PC-9 (cell line): Measurements from ENCODE around the gene KRT14. TPM values are rescaled to one million over a fixed set of nuclear protein-coding genes. Genes with fewer than 3 reads are reported as not detected.
A peak's percentile ranks its signal among the peaks of the same experiment; 100 is the strongest.

ENCODE experiments used
- BruUV-seq: library from RNA; stranded (reverse); fragments of 400-500 nt; replicated peaks from 2 replicates; lab custom pipeline; 2021; lab: Mats Ljungman, UMichigan
- CTCF ChIA-PET: fragments of 300-600 bp; sonication (Branson Sonifier 250); formaldehyde crosslinking; loops from one replicate; lab custom pipeline; 2022; ENCODE audit warnings: antibody characterized with exemption; lab: Charles Lee
- POLR2A ChIA-PET: fragments of 300-600 bp; sonication (Branson Sonifier 250); formaldehyde crosslinking; loops from one replicate; lab custom pipeline; 2022; ENCODE audit warnings: antibody characterized with exemption; ENCODE audit not compliant: unreplicated experiment; lab: Charles Lee
- DNase-seq, 2 experiments: peaks; one replicate each; pipeline versions ENCODE4 v3.0.0 to v3.0.0-alpha.2; 2015 to 2022; ENCODE audit warnings: mixed read lengths in 1 of 2
- H2AFZ ChIP-seq: fragments of 200-600 bp; sonication (generic); 2 replicates; pipeline ENCODE4 v1.8.1; 2017; ENCODE audit warnings: antibody characterized with exemption
- H3F3A ChIP-seq: fragments of 200-600 bp; sonication (generic); 2 replicates; pipeline ENCODE4 v1.8.1; 2017; ENCODE audit warnings: antibody characterized with exemption, mild to moderate bottlenecking, low read depth; ENCODE audit not compliant: insufficient read depth
- H3K27ac ChIP-seq: fragments of 200-600 bp; sonication (generic); 2 replicates; pipeline ENCODE4 v1.6.1; 2016; ENCODE audit warnings: mixed run types
- H3K27me3 ChIP-seq: fragments of 200-600 bp; sonication (generic); 2 replicates; pipeline ENCODE4 v1.6.1; 2016; ENCODE audit warnings: low read depth, mixed run types; ENCODE audit not compliant: insufficient read depth
- H3K36me3 ChIP-seq: fragments of 200-600 bp; sonication (generic); 2 replicates; pipeline ENCODE4 v1.6.1; 2016; ENCODE audit warnings: low read depth, mixed run types
- H3K4me1 ChIP-seq: fragments of 200-600 bp; sonication (generic); replicated peaks from 2 replicates; pipeline ENCODE4 v1.6.1; 2016; ENCODE audit warnings: mixed run types; ENCODE audit not compliant: insufficient read depth
- H3K4me2 ChIP-seq: fragments of 200-600 bp; sonication (generic); 2 replicates; pipeline ENCODE4 v1.6.1; 2017; ENCODE audit warnings: mixed run types
- H3K4me3 ChIP-seq: fragments of 200-600 bp; sonication (generic); 2 replicates; pipeline ENCODE4 v1.6.1; 2016; ENCODE audit warnings: mixed run types
- H3K79me2 ChIP-seq: fragments of 200-600 bp; sonication (generic); 2 replicates; pipeline ENCODE4 v1.6.1; 2017; ENCODE audit warnings: low read depth, mixed run types
- H3K9me2 ChIP-seq: fragments of 200-600 bp; sonication (generic); 2 replicates; pipeline ENCODE4 v1.8.1; 2017; ENCODE audit warnings: mild to moderate bottlenecking; ENCODE audit not compliant: insufficient read depth
- H3K9me3 ChIP-seq: fragments of 200-600 bp; sonication (generic); 2 replicates; pipeline ENCODE4 v1.8.1; 2016; ENCODE audit warnings: low read depth; ENCODE audit not compliant: insufficient read depth
- H4K20me1 ChIP-seq: fragments of 200-600 bp; sonication (generic); 2 replicates; pipeline ENCODE4 v1.8.1; 2017; ENCODE audit not compliant: insufficient read depth
- CTCF ChIP-seq: fragments of 200-600 bp; sonication (generic); conservative IDR thresholded peaks from 2 replicates; pipeline ENCODE4 v1.6.1; 2017; ENCODE audit warnings: mixed run types, antibody characterized with exemption, mild to moderate bottlenecking, moderate library complexity
- EZH2 ChIP-seq: fragments of 200-600 bp; sonication (generic); IDR thresholded peaks from 2 replicates; pipeline ENCODE4 v1.8.0; 2017; ENCODE audit warnings: antibody characterized with exemption, low read depth
- intact Hi-C: fragments of 100-400 bp; cut with micrococcal nuclease; formaldehyde crosslinking; loops from one replicate; pipeline ENCODE4 v1.10.0; 2022; ENCODE audit not compliant: unreplicated experiment
- total RNA-seq: library from RNA; stranded (reverse); gene quantifications from 2 replicates; pipeline ENCODE4 v1.2.3, GENCODE V29; 2021

KRT14 gene
- total RNA-seq, 1 experiment from 2014 or later: 2.2 TPM

GRCh38 chr17:41594363-41594915, 7.7 kb upstream of the KRT14 start:
- Histone ChIP-seq H3K4me1 (peaks cover 20% of the 10 kb centered on the region), H3K27ac (no peak overlapping the region), H3K27me3 (no peaks in the 10 kb centered on the region), H3K36me3 (no peaks in the 10 kb centered on the region), H4K20me1 (no peaks in the 10 kb centered on the region), H3K9me3 (no peaks in the 10 kb centered on the region), H3K4me3 (no peak overlapping the region), H3K4me2 (peak overlapping the region; percentile 51), H3K79me2 (no peaks in the 10 kb centered on the region), H3F3A (peaks cover 8% of the 10 kb centered on the region; the same call in 1 of the 2 replicates), H3K9me2 (no peaks in the 10 kb centered on the region), H2AFZ (no peak overlapping the region)
- intact Hi-C loops: no loop called here
- ChIA-PET POLR2A (interaction anchor here (0.5 to 0.6 kb wide), 2 partner anchors 23 kb away, joined by 3 to 5 read pairs; no protein-coding TSS in a partner anchor), CTCF (no interaction called here)
- TF ChIP-seq CTCF: no peak
- TF ChIP-seq EZH2: no peak
- no peak for DNase-seq
- BruUV-seq: no TSS peak

GRCh38 chr17:41593306-41593981, 6.7 kb upstream of the KRT14 start:
- BruUV-seq: no TSS peak
- no peaks in the 10 kb centered on the region for H3K9me2 ChIP-seq
- peak in 1 of 2 experiments; percentile 39 for DNase-seq
- no peak overlapping the region for H3K4me3 ChIP-seq
- CTCF ChIA-PET: no interaction called here
- no peaks in the 10 kb centered on the region for H3K79me2 ChIP-seq
- H3K4me2 ChIP-seq: peak overlapping the region; percentile 51
- no peaks in the 10 kb centered on the region for H4K20me1 ChIP-seq
- H3K27me3 ChIP-seq: no peaks in the 10 kb centered on the region
- peaks cover 8% of the 10 kb centered on the region; the same call in 1 of the 2 replicates for H3F3A ChIP-seq
- intact Hi-C loops: no loop called here
- no peaks in the 10 kb centered on the region for H3K36me3 ChIP-seq
- no peak overlapping the region for H3K27ac ChIP-seq
- 0 out of 2 replicates have a peak overlapping the region, but pooled peaks have one; percentile 46 for H2AFZ ChIP-seq
- H3K9me3 ChIP-seq: no peaks in the 10 kb centered on the region
- no peak for TF ChIP-seq EZH2
- no peak for TF ChIP-seq CTCF
- POLR2A ChIA-PET: interaction anchor here (0.5 to 0.7 kb wide), 2 partner anchors 24 to 103 kb away, joined by 5 to 9 read pairs; no protein-coding TSS in a partner anchor
- H3K4me1 ChIP-seq: peaks cover 20% of the 10 kb centered on the region

- no peak for DNase-seq
- Histone ChIP-seq H3K36me3 (no peaks in the 10 kb centered on the region), H3K79me2 (no peaks in the 10 kb centered on the region), H3K27ac (no peak overlapping the region), H3K9me2 (no peaks in the 10 kb centered on the region), H2AFZ (no peak overlapping the region), H3K4me3 (no peak overlapping the region), H3F3A (peaks cover 8% of the 10 kb centered on the region; the same call in 1 of the 2 replicates), H3K4me1 (peaks cover 20% of the 10 kb centered on the region), H3K9me3 (no peaks in the 10 kb centered on the region), H3K27me3 (no peaks in the 10 kb centered on the region), H3K4me2 (peak overlapping the region; percentile 51), H4K20me1 (no peaks in the 10 kb centered on the region)
- no TSS peak for BruUV-seq
- ChIA-PET POLR2A (no interaction called here), CTCF (no interaction called here)
- no peak for TF ChIP-seq EZH2
- no peak for TF ChIP-seq CTCF
- intact Hi-C loops: no loop called here
Measured at GRCh38 chr17:41592601-41593305, 6.1 kb upstream of the KRT14 start.
